HG03280 (cell line): ENCODE measurements around the gene LSM12.

ENCODE experiments used
- ATAC-seq: cut with Tn5 transposase; IDR thresholded peaks from one replicate; pipeline ENCODE4 v1.9.1; 2021; ENCODE audit warnings: mild to moderate bottlenecking, moderate library complexity; ENCODE audit not compliant: unreplicated experiment

Gene LSM12

DNA sequence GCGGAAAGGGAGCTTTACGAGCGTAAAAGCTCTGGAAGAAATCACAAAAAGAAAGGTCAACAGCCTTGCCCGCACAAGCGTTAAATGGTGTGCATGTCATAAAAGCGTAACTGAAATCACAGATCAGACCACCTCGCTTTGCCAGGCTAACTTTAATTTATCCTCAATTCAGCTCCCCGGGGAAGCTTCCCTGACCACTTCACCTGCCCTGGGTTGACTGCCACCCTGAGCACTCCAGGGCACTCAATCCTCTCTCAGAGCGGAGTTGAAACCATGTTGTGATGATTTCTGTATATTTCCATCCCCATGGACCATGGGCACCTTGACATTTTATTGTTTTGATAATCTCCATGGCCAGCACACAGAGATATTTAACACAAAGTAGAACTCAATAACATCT, 78.2 kb downstream of the LSM12 start:
- ATAC-seq: no peak

DNA sequence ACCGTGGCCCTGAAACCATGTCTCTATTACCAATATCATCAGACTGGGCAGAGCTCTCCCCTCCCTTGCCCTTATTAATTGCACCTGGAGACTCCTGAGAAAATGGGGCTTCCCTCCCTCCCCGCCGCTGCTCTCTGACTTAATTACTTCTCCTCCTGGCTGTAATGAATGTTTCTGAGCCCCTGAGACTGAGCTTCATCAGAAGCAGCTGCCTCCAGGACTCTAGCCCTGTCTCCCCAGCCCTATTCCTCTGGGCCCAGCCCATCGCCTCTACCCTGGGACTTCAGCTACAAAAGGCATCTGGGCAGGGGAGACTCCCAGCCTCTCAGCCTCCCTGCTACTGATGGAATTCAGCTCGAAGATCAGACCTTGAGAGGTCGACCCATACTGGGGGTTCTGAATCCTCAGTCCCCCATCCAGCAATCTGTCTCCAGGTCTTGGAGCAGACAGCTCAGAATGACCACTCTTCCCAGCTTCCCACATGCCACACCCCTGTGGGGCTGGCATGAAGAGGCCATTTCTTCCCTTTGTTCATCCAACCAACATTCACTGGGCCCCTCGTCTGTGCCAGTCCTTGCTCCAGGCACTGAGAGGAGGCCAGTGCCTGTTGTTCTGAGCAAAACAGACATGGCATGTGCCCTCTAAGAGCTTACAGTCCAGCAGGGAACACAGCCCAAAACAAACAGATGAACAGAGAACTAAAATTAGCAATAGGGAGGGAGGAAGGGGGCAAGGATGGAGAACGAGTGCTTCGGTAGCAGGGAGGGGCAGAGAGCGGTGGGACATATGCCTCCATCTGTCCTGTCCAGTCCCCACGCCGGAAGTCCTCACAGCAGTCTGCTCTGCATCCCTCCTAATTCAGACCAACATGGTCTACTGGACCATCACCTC, 79.1 kb downstream of the LSM12 start:
- ATAC-seq: no peak

DNA sequence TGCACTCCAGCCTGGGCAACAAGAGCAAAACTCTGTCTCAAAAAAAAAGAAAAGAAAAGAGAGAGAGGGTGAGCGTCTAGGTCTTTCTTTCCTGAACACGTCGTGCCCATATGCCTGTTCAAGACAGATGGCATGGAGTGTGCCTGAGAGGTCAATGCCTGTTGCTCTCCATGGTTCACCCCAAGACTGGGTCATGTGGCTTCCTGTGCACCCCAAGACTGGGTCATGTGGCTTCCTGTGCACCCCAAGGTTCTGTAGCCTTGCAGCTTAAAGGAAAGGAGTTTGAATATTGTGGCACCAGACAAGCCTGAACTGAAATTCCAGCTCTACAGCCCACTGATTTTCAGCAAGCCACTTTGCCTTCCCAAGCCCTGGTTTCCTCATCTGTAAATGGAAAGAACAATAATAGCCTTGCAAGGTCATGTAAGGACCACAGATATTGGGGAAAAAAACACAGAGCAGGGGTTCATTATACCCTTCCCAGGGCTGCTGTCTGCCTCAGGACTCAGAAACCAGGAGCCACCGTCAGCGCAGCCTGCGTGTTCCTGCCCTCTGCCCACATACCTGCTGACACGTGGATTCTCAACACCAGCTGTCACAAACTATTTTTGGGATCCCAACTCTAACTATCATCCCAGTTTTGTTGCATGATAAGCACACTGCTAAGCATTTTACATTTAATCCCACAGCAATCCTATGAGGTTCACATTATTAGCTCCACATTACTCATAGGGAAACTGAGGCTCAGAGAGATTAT, 80.1 kb downstream of the LSM12 start:
- no peak for ATAC-seq

DNA sequence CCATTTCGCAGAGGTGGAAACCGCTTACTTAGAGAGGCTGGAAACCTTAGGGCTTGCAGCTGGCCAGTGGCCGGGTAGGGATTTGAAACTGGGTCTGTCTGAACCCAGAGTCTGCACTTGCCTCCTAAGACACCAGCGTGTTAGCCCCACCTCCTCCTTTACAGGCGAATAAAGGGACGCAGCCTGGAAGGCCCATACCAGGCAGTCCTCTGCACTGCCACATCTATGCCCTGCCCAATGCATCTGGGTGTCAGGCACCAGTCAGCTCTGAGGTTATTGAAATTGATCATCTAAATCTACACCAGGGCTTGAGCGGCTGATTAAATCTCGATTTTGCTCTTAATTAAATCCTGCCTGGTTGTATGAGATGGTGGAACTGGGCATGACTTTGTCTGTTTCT, 82.0 kb downstream of the LSM12 start:
- no peak for ATAC-seq
